Ascending aorta (tissue), 2 donors: ENCODE results near the gene SAP30L. TPM values are rescaled to one million over a fixed set of nuclear protein-coding genes. Genes with fewer than 3 reads are reported as not detected.

Experiments used
- DNase-seq, 2 donors: peaks; one replicate each; pipeline ENCODE4 v3.0.0-alpha.2; 2019; ENCODE audit warnings: low spot score in 2 of 2
- H3K27ac ChIP-seq, 2 donors: fragments of 200-600 bp; sonication (generic); one replicate each; pipeline ENCODE4 v1.5.1; 2016 to 2017; ENCODE audit warnings: mild to moderate bottlenecking in 1 of 2
- H3K27me3 ChIP-seq: fragments of 200-600 bp; sonication (generic); one replicate; pipeline ENCODE4 v1.5.1; 2017
- H3K36me3 ChIP-seq, 2 donors: fragments of 200-600 bp; sonication (generic); one replicate each; pipeline ENCODE4 v1.5.1; 2016
- H3K4me1 ChIP-seq, 2 donors: fragments of 200-600 bp; sonication (generic); one replicate each; pipeline ENCODE4 v1.5.1; 2016 to 2017; ENCODE audit warnings: mild to moderate bottlenecking in 1 of 2
- H3K4me3 ChIP-seq, 2 donors: fragments of 200-600 bp; sonication (generic); one replicate each; pipeline ENCODE4 v1.5.1; 2016 to 2017; ENCODE audit warnings: mild to moderate bottlenecking in 1 of 2
- H3K9me3 ChIP-seq, 2 donors: fragments of 200-600 bp; sonication (generic); one replicate each; pipeline ENCODE4 v1.5.1; 2016
- intact Hi-C: fragments of 100-400 bp; cut with DNase I; formaldehyde crosslinking; loops from one replicate; pipeline ENCODE4 v1.15.1; 2023
- total RNA-seq: library from RNA; depleted of rRNA; stranded (reverse); fragments of >200 nt; gene quantifications from one replicate; pipeline ENCODE4 v1.1.0, GENCODE V29; 2016
- TF ChIP-seq, protein P1 (sequence below), 3 experiments: fragments of 200-600 bp in 2 of 3; fragments of 450-650 bp in 1 of 3; sonication (generic) in 2 of 3; IDR thresholded peaks; one replicate each; pipeline ENCODE4 v1.5.1; 2016 to 2019; ENCODE audit warnings: antibody characterized with exemption in 3 of 3, mild to moderate bottlenecking in 1 of 3, moderate library complexity in 1 of 3

The SAP30L gene
- total RNA-seq, 1 donor from 2014 or later = 36.5 TPM

DNA sequence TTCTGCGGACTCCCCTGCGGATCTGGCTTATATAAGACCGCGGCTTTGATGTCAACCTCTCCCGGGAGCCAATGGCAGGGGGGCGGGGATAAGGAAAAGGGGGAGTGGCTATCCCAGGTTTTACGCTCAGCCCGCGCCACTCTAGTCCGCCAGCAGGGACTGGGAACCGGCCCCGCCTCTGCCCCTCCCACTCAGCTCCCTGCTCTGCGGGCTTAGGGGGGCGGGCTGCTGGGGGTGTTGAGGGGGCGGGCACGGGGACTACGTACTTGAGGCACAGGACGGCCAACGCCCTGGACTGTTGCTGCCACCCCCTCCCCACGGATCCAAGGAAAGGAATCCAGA lies 32.4 kb downstream of the SAP30L start, which contains the start of gene HAND1:
Gene HAND1 (minus strand): TSS at position 4 of the 342 bp plus-strand sequence. CDS start 219 bp downstream, outside the sequence.
- TF ChIP-seq, protein P1, sequence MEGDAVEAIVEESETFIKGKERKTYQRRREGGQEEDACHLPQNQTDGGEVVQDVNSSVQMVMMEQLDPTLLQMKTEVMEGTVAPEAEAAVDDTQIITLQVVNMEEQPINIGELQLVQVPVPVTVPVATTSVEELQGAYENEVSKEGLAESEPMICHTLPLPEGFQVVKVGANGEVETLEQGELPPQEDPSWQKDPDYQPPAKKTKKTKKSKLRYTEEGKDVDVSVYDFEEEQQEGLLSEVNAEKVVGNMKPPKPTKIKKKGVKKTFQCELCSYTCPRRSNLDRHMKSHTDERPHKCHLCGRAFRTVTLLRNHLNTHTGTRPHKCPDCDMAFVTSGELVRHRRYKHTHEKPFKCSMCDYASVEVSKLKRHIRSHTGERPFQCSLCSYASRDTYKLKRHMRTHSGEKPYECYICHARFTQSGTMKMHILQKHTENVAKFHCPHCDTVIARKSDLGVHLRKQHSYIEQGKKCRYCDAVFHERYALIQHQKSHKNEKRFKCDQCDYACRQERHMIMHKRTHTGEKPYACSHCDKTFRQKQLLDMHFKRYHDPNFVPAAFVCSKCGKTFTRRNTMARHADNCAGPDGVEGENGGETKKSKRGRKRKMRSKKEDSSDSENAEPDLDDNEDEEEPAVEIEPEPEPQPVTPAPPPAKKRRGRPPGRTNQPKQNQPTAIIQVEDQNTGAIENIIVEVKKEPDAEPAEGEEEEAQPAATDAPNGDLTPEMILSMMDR (IDR thresholded peaks at IDR 0.05) = no peak
- Histone ChIP-seq H3K4me1 (peaks cover 13 to 45% of the 10 kb centered on the region in 2 donors), H3K27ac (no peak within 1 kb of the TSS), H3K27me3 (peaks cover 98% of the 10 kb centered on the region), H3K9me3 (no peaks in the 10 kb centered on the region), H3K4me3 (peak within 1 kb of the TSS; percentile 38 to 63), H3K36me3 (no peaks in the 10 kb centered on the region)
- no peak for DNase-seq
- intact Hi-C loops = loop anchor here (10.0 kb wide), 1 partner anchor 277 kb away; the partner anchor contains the start of gene LARP1

DNA sequence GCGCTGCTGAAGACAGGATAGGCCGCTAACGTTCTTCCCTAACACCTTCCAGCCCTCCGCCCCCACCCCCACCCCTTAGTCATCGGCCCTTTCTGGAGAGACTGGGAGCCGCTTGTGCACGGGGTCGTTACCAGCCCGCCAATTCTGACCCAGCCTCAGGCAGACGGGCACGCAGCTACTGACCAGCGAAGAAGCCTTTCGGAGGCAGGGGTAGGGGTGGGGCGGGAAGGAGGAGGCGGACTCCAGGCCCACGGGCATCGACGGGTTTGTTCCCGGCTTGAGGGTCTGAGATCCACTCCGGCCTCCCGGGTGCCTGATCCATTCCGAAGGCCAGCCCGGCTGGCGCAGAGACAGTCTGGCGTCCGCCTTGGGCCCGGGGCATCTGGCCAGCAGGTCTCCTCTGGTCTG lies 33.0 kb downstream of the SAP30L start:
- no peaks in the 10 kb centered on the region for H3K36me3 ChIP-seq
- no peak overlapping the region for H3K27ac ChIP-seq
- TF ChIP-seq, protein P1 (IDR thresholded peaks at IDR 0.05) = no peak
- intact Hi-C loops = loop anchor here (10.0 kb wide), 1 partner anchor 276 kb away; the partner anchor contains the start of gene LARP1
- peaks cover 13 to 41% of the 10 kb centered on the region in 2 donors for H3K4me1 ChIP-seq
- H3K27me3 ChIP-seq = peaks cover 99% of the 10 kb centered on the region
- no peak for DNase-seq
- no peaks in the 10 kb centered on the region for H3K9me3 ChIP-seq
- peak overlapping the region; percentile 38 to 63 for H3K4me3 ChIP-seq

DNA sequence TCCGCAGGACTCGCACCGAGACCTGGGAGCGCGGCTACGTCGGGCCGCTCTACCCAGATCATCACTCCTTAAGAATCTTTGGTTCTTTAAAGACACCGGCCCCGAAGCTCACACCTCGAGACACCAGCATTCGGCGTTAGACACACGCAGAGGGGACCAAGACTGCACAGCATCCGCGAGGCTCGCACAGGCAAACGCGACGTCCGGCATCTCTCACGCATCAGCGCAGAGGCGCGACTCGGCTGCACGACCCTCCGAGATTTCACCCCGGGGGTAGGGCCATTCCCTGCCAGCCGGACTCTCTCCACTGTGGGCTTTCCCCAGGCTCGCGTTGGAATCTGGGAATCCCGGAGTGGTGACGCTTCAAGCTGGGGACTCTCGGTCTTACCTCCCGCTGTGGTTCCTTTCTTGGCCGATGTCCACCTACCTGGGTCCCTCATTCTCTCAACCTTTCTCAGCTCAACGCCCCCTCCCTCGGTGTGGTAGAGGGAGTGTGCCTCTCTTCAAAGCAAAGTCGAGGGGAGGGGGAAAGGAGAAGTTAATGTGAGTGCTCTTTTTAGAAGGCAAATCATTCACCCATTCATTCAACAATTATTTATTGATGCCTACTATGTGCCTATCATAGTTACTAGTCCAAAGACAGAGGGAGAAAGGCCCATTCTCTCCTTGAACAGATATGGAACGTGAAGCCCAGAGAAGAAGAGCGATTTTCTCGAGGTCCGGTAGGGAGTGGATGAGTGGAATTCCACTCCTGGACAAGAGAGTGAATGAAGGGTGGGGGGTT lies 33.6 kb downstream of the SAP30L start:
- intact Hi-C loops = loop anchor here (10.0 kb wide), 1 partner anchor 275 kb away; the partner anchor contains the start of gene LARP1
- no peak overlapping the region for H3K27ac ChIP-seq
- peaks cover 13 to 39% of the 10 kb centered on the region in 2 donors for H3K4me1 ChIP-seq
- H3K9me3 ChIP-seq = no peaks in the 10 kb centered on the region
- H3K27me3 ChIP-seq = peaks cover 98% of the 10 kb centered on the region
- H3K4me3 ChIP-seq = peak overlapping the region in 1 of 2 donors; percentile 6
- DNase-seq = no peak
- TF ChIP-seq, protein P1 (IDR thresholded peaks at IDR 0.05) = no peak
- no peaks in the 10 kb centered on the region for H3K36me3 ChIP-seq

DNA sequence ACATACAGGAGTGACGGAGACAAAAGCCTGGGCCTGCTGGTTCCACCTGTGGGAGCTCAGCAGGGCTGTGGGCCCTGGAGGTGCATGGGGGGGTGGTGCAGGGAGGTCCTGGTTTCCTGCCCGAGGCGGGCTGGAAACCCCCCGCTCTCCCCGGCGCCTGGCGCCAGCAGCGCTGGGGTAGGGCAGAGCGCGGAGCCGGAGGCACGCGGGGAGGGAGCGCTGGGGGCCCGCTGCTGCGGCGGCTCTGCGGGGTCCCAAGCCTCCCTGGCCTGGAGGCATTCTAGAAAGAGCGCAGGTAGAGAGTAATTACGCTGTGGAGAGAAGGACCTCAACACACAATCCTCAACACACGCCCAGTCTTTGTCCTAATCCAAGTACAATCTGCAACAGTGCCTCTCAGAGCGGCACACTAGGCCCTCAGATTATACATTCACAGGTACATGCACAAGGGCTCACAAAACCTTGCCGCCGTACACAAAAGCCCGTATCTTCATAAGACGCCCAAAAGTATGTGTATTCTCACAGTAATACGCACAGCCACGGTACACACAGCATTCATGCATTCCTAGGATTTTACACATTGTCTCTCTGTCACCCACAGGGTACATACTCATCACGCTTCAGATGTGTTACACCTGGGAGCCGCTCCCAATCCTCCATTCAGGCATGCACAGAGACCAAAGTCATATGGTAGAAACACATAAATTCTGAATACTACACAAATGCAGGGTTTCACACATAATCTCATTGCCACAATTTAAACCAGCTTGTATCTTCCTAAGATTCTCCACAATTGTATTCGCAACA lies 34.4 kb downstream of the SAP30L start:
- H3K4me3 ChIP-seq = no peak overlapping the region
- no peaks in the 10 kb centered on the region for H3K36me3 ChIP-seq
- H3K4me1 ChIP-seq = peaks cover 13 to 39% of the 10 kb centered on the region in 2 donors
- intact Hi-C loops = loop anchor here (10.0 kb wide), 1 partner anchor 275 kb away; the partner anchor contains the start of gene LARP1
- peaks cover 97% of the 10 kb centered on the region for H3K27me3 ChIP-seq
- no peak for DNase-seq
- TF ChIP-seq, protein P1 (IDR thresholded peaks at IDR 0.05) = no peak
- H3K9me3 ChIP-seq = no peaks in the 10 kb centered on the region
- no peak overlapping the region for H3K27ac ChIP-seq

DNA sequence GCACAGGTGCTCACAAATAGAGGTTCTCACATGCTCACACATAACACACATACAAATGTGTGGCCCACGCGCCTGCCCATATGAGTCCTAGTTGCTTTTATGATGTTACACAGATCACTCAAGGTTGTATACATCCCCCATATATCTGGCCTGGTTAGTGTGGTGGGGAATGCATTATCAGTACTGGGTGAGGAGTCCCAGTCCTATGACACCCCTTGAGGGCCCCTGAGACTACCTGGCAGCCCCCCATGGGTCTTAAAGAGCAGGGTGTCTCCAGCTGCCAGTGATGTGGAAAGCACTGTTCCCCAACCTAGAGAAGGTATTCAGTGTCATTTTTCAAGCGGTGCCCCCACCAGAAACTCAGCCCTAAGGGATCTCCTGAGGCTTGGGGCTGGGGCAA lies 35.0 kb downstream of the SAP30L start:
- intact Hi-C loops = no loop called here
- Histone ChIP-seq H3K4me3 (no peak overlapping the region), H3K4me1 (peaks cover 10 to 35% of the 10 kb centered on the region in 2 donors), H3K9me3 (no peaks in the 10 kb centered on the region), H3K36me3 (no peaks in the 10 kb centered on the region), H3K27ac (no peak overlapping the region), H3K27me3 (peaks cover 95% of the 10 kb centered on the region)
- TF ChIP-seq, protein P1 (IDR thresholded peaks at IDR 0.05) = no peak
- DNase-seq = no peak
